ENCODE measurements around the gene SRSF10.

The SRSF10 gene

DNA sequence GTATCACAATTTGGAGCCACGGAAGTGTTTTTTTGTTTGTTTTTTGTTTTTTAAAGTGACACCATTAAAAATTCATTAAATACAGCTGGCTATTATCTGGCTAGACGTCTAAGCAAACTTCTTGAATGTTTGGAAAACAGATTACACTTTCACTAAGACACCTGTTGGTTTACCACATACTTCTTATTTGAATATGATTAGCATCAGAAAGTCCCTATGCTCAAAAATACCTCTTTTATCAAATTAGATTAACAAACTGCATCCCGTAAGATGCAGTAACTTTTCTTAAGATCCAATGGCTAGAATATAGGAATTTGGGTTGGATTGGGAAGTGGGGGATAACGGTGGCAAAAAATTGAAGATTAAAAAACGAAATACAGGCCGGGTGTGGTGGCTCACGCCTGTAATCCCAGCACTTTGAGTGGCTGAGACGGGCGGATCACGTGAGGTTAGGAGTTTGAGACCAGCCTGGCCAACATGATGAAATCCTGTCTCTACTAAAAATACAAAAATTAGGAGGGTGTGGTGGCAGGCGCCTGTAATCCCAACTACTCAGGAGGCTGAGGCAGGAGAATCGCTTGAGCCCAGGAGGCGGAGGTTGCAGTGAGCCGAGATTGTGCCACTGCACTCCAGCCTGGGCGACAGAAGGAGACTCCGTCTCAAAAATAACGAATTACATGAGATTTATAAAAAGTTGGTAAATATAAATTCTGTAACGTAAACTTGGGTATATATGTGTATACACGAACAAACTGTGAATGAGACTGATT, 21.9 kb downstream of the SRSF10 start:
- DNase-seq: peak; percentile 48

DNA sequence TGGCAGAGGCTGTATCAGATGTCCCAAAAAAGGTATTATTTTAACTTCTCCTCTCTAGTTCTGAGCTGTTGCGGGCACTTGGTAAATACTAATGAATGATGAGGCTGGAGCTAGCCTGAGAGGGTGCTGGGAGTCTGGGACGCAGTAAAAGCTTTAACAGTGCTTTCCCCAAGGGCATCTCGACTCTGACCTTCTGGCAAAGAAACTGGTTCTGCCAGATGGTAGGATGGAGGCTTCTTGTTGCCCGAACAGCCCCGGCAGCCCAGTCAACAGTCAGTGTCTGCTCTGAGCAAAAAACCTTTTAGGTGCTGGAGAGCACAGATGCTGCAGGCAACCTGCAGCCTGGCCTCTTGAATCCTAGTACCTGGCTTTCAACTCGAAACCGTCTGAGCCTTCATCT, 23.0 kb downstream of the SRSF10 start:
- no peak for DNase-seq

DNA sequence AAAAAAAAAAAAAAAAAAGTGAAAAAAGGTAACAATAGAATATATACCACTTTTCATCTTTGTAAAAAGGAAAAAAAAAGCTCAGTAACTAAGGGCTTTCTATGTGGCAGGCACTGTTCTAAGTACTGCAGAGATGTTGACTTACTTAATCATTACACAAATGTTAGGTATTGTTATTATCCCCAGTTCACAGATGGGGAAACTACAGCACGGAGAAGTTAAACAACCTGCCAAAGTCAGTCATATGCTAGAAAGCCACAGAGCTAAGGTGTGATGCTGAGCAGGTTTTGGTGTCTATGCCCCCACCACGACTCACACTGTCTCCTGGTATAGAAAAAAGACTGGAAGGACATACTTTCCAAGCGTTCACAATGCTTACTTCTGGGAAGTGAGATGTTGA, 27.1 kb downstream of the SRSF10 start:
- DNase-seq: no peak

DNA sequence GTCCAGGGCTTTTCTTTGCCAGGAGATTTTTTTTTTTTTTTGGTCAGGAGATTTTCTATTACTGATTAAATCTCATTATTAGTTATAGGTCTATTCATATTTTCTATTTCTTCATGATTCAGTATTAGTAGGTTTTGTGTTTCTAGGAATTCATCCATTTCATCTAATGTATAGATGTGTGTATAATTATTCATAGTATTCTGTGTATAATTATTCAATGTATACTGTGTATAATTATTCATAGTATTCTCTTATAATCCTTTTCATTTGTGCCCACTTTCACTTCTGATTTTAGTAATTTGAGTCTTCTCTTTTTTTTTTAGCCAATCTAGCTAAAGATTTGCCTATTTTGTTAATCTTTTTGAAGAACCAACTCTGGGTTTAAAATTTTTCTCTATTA, 32.8 kb downstream of the SRSF10 start:
- no peak for DNase-seq

DNA sequence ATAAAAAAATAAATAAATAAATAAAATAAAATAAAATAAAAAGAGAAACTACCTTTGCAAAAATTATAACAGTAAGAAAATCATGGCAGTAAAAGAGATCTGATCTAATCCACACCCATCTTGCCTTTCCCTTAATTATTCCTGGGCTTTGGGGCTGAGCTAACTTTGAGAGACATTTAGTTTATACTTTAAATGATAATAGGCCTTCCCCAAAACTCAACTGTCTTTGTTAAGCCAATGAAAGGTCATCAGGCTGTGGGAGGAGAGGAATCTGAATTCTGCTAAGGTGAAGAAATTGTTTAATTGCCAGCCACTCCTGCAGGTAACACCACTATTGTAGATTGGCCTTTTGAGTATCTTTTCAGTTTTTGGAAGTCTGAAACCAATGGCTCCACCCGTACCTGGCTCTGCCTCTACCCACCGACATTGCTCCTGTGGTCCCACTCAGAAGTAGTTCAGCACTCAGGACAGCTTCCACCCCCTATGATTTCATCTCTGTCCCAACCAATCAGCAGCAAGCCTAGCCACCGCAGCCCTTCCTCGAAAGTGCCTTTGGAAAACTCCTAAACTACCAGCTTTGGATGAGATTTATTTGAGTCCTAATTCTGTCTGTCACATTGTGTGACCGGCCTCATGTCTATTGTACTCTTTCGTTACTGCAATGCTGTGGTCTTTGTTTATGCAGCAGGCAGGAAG, 43.5 kb downstream of the SRSF10 start:
- DNase-seq: no peak

DNA sequence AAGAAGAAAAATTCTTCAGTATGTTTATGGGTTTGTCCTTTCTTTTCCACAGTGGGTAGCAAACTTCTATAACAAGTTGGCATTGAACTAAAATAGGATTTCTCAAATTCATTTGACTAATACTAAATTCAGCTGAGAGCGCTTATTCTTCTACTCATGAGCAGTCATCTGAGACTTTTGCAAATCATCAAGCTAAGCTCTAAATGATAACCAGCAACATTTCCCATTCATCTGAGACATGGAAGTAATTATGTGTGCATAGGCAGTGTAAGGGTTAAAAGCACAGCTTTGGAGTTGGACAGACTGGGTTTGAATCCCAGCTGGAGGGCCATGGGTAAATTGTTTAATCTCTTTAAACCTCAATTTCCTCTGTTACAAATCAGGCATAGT, 48.6 kb downstream of the SRSF10 start:
- no peak for DNase-seq

DNA sequence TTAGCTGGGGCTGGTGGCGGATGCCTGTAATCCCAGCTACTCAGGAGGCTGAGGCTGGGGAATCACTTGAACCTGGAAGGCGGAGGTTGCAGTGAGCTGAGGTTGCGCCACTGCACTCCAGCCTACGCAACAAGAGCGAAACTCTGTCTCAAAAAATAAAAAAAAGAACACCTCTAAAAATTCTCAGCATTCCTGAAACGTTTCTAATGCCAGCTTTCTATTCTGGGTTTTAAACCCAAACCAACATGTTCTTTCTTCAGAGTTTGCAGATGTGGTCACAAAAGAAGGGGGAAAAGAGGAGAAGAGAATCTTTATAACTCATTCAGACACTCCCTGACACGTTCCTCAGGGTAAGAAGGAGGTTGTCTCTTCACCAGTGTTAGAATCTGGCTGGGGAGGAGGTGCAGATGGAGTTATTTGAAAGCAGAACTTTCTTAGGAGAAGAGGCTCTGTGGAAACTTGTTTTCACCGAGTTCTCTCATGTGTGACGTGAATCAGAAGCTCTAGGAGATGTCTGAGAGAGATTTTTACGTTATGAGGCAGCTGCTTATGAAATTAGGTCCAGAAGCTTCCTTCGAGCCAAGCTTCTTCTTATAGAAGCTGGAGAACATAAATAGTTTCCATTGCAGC, 49.2 kb downstream of the SRSF10 start:
- DNase-seq: peak; percentile 69

DNA sequence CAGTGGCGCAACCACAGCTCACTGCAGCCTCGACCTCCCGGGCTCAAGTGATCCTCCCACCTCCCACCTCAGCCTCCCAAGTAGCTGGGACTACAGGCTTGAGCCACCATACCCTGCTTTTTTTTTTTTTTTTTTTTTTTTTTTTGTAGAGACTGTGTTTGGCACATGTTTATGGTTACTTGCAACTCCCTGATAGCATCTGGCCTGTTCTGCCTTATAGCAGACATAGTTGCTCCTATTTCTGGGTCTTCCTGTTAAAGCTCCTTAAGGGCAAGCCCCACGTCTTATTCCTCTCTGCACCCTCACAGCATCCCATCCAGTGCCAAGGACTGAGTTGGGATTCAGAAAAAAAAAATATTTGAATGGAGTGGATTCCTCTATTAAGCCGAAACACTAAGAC, 49.9 kb downstream of the SRSF10 start:
- DNase-seq: no peak

DNA sequence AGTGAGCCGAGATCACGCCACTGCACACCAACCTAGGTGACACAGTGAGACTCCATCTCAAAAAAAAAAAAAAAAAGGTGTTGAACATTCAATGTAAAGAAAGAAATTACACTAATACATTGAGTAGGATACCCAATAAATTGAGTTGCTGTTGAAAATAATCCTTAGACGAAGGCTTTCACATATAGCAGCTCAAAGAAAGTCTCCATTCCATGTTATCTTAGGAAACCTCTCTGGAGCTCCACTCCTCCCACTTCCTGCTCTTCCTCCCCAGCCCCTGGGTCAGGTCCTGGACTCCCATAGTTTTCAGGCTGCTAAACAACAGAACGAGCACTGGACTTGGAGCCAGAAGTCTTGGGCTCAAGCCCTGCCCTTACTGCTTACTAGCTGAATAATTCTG, 51.3 kb downstream of the SRSF10 start:
- no peak for DNase-seq

DNA sequence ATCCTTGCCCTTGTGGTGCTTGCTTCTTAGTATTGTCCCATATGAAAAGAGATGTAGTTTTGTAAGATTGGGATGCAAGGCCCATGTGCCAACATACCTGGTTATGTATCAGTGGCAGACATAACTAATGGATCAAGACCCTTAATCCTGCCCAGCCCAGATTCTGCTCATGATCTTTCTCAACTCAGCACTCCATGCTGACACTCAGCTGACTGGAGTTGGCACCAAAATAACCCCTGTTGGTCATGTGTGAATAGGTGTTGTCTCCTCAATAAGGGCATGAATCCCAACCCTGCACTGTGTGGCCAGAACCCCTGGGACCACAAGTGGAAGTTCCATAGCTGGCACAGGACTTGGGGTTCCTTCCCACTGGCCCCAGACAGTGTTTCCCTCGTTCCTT, 53.0 kb downstream of the SRSF10 start:
- DNase-seq: no peak

DNA sequence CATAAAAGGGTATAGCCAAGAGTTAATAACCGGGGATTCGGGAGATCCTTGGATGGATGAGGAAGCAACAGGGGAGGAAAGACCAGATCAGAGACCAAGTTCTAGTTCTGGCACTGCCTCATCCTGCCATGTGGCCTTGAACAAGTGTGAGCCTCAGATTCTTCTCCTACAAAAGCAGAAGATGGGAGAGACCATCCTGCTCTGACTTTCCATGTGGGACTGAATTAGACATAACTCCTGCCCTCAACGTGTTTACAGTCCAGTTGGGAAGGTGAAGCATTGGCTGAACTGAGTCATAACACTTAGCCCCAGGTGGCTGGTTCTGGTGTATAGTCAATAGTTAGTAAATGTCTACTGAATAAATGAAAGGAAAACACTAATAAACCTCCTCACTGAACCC, 54.8 kb downstream of the SRSF10 start:
- no peak for DNase-seq

DNA sequence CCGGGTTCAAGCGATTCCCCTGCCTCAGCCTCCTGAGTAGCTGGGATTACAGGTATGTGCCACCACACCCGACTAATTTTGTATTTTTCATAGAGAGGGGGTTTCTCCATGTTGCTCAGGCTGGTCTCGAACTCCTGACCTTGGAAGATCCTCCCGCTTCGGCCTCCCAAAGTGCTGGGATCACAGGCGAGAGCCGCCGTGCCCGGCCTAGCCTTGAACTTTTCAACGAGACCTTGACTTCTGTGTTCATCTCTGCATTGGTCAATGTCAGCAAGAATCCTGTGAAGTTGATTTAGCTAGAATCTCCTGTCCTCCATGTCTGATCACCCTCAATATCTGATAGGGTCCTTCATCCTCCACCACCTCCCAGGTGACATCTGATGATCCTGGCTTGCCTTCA, 55.5 kb downstream of the SRSF10 start:
- DNase-seq: no peak

DNA sequence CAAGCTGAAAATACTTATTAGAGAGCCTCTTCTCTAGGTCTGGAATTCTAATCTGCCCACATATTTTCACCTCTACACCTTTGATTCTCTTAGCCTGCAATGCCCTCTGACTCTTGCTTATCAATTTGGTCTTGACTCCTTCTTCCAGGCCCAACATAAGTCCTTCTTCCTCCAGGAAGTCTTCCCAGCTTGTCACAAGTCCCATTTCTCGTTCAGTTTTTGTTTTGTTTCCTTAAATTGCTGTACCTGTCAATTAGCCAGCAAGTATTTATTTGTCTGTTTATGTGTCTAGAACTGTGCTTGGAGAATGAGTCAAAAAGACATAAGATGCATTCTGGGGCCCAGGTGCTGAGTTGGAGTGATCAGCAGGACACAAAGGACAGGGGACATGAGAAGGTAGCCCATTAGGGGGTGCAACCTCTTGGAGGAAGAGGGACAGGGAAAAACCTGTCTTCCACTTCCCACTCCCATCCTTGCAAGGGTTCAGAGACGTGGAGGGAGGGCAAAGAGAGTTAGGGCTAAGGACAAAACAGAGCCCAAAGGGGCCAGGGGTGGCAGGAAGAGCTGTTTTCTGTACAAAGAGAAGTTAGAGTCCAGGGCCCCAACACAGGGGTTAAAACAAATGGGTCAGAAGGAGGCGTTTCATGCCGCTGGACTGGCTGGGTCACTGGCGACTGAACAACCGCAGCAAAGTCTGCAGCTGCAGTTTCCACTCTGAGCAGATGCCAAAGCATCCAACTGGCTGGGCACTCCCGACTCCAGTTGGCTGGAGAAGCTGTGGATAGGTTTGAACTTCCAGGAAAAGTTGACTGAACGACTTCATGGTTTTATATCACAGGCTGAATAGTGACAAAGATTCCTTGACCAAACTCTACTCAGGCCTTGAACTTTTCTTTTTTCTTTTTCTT, 56.3 kb downstream of the SRSF10 start:
- no peak for DNase-seq

DNA sequence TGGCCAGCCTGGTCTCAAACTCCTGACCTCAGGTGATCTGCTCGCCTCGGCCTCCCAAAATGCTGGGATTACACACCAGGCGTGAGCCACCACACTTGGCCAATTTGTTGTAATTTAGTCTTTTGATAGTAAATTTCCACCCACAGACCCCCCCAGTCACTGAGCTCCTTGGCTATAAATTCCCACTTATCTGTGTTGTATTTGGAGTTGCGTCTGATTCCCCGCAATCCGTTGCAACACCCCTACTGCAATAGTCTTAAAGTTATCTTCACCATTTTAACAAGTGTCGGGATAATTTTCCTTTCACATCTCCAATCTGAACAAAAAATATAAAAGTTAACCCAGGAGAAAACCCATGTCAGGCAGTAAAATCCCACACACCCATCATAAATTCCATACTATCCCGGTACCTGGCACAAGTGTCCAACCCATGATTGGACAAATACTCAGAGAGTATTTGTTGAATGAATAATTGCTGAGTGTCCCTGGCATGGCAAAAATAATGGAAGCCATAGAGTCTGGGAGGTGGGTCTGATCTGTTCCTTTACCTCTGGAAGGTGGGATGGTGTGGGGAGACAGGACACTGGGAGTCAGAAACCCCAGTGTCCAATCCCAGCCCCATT, 57.7 kb downstream of the SRSF10 start:
- DNase-seq: no peak

DNA sequence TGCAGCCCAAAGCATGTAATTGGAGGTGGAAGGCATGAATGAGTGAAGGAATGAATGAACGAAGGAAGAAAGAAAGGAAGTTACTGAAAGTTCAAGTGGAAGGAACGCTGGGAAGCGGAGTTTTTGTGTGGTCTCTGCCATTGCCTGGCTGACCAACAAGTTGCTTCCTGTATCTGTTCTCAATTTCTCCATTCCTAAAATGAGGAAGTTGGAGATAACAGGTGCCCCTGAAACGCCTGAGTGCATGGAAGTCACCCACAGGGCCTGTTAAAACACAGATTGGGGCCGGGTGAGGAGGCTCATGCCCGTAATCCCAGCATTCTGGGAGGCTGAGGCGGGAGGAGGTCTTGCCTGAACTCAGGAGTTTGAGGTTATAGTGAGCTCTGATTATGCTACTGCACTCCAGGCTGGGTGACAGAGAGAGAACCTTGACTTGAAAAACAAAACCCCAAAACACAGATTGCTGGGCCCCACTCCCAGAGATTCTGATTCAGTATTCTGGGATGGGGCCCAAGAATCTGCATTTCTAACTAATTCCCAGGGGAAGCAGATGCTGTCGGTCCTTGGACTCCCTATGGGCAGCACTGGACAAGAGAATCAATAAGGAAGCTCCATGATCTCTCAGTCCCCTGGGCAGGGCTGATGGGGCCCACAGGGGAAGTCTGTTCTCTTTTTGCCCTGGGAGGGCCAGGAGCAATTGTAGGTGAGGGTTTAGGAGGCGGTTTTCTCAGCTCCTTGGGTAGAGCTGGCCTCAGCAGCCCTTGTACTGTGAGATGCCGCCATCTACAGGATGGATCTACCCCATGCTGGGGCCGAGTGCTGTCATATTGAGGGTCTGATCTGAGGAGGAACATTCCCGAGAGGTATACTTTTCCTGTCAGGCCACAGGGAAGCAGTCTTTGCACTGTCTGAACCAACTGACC, 63.7 kb downstream of the SRSF10 start:
- DNase-seq: peak; percentile 80

DNA sequence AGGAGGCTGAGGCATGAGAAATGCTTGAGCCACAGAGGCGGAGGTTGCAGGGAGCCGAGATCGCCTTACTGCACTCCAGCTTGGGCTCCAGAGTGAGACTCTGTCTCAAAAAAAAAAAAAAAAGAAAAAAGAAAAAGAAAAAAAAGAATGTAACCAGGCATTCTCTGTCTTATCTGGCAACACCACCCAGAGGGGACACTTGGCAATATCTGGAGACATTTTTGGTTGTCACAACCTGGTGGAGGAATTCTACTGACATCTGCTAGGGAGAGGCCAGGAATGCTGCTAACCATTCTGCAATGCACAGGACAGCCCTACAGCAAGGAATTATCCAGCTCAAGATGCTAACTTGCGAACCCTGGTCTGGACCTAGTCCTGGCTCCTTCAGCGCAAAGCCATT, 64.7 kb downstream of the SRSF10 start:
- no peak for DNase-seq

DNA sequence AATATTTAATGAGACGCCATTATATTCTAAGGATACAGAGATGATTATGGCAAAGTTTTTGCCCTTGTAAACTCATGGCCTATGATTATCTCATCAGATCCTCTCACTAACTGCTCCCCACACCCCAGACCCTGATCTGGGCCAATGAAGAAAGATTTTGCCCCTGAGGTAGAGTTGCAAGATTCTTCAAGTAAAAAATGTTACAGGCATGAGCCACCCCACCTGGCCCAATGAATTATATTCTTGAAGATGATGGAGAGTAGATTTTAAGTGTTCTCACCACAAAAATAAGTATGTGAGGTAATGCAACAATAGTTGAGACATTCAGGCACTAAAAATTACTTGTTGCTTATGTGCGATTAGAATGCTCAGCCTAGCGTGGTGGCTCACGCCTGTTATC, 65.2 kb downstream of the SRSF10 start:
- DNase-seq: no peak

All from suppressor macrophage treated with lipopolysaccharide for 4 hours (primary cell).